Right lobe of liver (tissue), 4 donors: ENCODE measurements around the gene BMERB1.

Experiments
- POLR2A ChIP-seq: fragments of 450-650 bp; IDR thresholded peaks from one replicate; pipeline ENCODE4 v1.6.1; 2017; ENCODE audit warnings: antibody characterized with exemption, mild to moderate bottlenecking
- TF ChIP-seq, protein P1 (sequence below), 4 donors: fragments of 200-600 bp in 3 of 4; fragments of 450-650 bp in 1 of 4; IDR thresholded peaks; one replicate each; pipeline versions ENCODE4 v1.5.1 to v1.8.0; 2016 to 2022; ENCODE audit warnings: antibody characterized with exemption in 4 of 4, mild to moderate bottlenecking in 2 of 4
- donor health status: DM: no; HTN: no; CAD: no.
- donor health status: DM: no; HTN: no; CAD: no.
- donor health status: DM: no; HTN: yes; CAD: no.

DNA sequence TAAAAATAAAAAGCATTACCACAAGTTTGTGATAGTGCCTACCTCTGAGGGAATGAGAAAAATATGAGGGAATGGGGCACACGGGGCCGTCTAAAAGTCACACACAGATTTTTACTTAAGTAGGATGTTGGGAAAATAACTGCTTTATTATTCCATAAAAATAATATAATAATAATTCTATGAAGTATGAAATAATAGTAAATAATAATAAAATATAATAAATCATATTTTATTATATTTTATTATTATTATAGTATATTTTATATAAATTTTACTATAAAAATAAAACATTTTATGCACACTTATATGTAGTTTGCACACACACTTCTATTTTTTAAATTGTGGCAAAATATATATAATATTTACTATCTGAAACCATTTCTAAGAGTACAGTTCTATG lies 92.3 kb downstream of the BMERB1 start:
- TF ChIP-seq, protein P1, sequence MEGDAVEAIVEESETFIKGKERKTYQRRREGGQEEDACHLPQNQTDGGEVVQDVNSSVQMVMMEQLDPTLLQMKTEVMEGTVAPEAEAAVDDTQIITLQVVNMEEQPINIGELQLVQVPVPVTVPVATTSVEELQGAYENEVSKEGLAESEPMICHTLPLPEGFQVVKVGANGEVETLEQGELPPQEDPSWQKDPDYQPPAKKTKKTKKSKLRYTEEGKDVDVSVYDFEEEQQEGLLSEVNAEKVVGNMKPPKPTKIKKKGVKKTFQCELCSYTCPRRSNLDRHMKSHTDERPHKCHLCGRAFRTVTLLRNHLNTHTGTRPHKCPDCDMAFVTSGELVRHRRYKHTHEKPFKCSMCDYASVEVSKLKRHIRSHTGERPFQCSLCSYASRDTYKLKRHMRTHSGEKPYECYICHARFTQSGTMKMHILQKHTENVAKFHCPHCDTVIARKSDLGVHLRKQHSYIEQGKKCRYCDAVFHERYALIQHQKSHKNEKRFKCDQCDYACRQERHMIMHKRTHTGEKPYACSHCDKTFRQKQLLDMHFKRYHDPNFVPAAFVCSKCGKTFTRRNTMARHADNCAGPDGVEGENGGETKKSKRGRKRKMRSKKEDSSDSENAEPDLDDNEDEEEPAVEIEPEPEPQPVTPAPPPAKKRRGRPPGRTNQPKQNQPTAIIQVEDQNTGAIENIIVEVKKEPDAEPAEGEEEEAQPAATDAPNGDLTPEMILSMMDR (IDR thresholded peaks at IDR 0.05): no peak
- no peak for TF ChIP-seq POLR2A
